Memory B cell (primary cell): ENCODE results near the gene ECHS1.

Source experiments
- ATAC-seq: fragments of 150-1000 bp; cut with Tn5 transposase; 2 replicates; pipeline ENCODE4 v1.10.0; 2021; ENCODE audit warnings: low read depth, mild to moderate bottlenecking, moderate library complexity
- DNase-seq, 2 donors: peaks; one replicate each; pipeline ENCODE4 v3.0.0; 2022; ENCODE audit warnings: low spot score in 2 of 2
- H3K27ac Mint-ChIP-seq: one replicate; pipeline ENCODE4 v1.8.0; 2022; ENCODE audit warnings: mild to moderate bottlenecking, moderate library complexity, mixed read lengths
- H3K27me3 Mint-ChIP-seq: one replicate; pipeline ENCODE4 v1.8.0; 2022; ENCODE audit warnings: mixed read lengths
- H3K36me3 Mint-ChIP-seq: one replicate; pipeline ENCODE4 v1.8.0; 2022; ENCODE audit warnings: mild to moderate bottlenecking, mixed read lengths
- H3K4me1 Mint-ChIP-seq: one replicate; pipeline ENCODE4 v1.8.0; 2022; ENCODE audit warnings: mixed read lengths
- H3K4me3 Mint-ChIP-seq: one replicate; pipeline ENCODE4 v1.8.0; 2022; ENCODE audit warnings: mild to moderate bottlenecking, moderate library complexity, mixed read lengths
- H3K9me3 Mint-ChIP-seq: one replicate; pipeline ENCODE4 v1.8.0; 2022; ENCODE audit warnings: mixed read lengths

The ECHS1 gene

GRCh38 chr10:133361773-133362441 lies 11.2 kb downstream of the ECHS1 start:
- peak; percentile 23 for ATAC-seq
- Mint-ChIP-seq H3K4me1 (peaks cover 10% of the 10 kb centered on the region), H3K27me3 (no peaks in the 10 kb centered on the region), H3K27ac (peak overlapping the region; percentile 72), H3K9me3 (no peaks in the 10 kb centered on the region), H3K4me3 (peak overlapping the region; percentile 72), H3K36me3 (peaks cover 3% of the 10 kb centered on the region)
- no peak for DNase-seq

DNA sequence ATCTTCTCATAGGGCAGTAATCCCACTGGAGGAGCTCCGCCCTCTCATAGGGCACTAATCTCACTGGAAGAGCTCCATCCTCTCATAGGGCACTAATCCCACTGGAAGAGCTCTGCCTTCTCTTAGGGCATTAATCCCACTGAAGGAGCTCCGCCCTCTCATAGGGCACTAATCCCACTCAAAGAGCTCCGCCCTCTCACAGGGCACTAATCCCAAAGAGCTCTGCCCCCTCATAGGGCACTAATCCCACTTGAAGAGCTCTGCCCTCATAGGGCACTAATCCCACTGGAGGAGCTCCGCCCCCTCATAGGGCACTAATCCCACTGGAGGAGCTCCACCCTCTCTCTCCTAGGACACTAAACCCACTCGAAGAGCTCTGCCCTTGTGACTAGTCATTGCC lies 11.9 kb downstream of the ECHS1 start:
- Mint-ChIP-seq H3K4me1 (peaks cover 10% of the 10 kb centered on the region), H3K4me3 (peak overlapping the region; percentile 72), H3K27ac (peak overlapping the region; percentile 72), H3K27me3 (no peaks in the 10 kb centered on the region), H3K9me3 (no peaks in the 10 kb centered on the region), H3K36me3 (peaks cover 3% of the 10 kb centered on the region)
- DNase-seq = no peak
- no peak for ATAC-seq

DNA sequence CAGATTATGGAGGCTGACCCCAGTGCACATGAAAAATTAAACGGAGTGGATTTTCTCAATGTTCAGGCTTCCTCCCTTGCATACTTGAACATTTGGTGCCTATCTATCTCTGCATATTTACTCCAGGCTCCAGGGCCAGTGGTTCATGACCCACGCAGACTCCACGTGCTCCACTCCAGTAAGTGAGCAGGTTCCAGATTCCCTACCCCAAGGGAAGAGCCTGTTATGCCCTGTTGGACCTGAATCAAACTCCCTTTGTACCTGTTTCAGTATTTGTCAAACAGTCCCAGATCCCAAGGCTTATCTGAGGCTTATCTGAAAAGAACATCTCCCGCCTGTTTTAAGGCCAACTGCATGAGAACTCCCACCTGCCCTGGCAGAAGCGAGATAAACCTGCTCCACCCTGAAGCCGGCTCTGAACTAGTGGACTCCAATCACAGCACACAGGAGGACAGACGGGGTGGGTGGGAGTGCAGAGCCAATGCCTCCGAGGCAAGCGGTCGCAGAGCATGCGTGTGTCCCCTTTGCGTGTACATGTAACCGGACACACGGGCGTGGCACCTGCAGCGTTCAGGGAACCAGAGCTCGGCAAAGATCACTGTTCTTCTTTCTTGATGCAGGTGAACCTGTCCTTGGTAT lies 13.1 kb downstream of the ECHS1 start:
- Mint-ChIP-seq H3K27ac (no peak overlapping the region), H3K4me3 (no peak overlapping the region), H3K36me3 (peaks cover 3% of the 10 kb centered on the region)

DNA sequence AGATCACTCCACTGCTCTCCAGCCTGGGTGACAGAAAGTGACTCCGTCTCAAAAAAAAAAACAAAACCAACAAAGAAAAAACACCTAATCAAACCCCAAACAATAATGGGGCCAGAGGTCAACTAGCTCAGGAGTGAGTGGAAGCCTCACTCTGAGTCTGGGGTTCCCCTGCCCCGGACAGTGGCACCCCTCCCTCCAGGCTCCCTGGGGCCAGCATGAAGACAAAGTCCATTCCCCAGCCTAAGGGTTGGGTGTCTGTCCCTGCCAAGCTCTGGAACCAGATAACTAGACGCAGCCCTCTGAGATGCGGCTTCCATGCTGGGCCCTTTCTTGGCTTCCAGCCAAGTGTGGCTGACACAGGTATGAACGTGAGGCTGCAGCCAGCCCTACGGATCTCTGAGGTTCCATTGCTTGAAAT lies 13.6 kb downstream of the ECHS1 start:
- Mint-ChIP-seq H3K27me3 (no peaks in the 10 kb centered on the region), H3K9me3 (no peaks in the 10 kb centered on the region), H3K4me1 (peaks cover 13% of the 10 kb centered on the region), H3K27ac (no peak overlapping the region), H3K4me3 (no peak overlapping the region), H3K36me3 (peaks cover 3% of the 10 kb centered on the region)
- DNase-seq = no peak
- ATAC-seq = no peak

More for the DNA sequence above, 13.1 kb downstream of the ECHS1 start:
- peaks cover 13% of the 10 kb centered on the region for H3K4me1 Mint-ChIP-seq
- no peak for DNase-seq
- no peaks in the 10 kb centered on the region for H3K9me3 Mint-ChIP-seq
- H3K27me3 Mint-ChIP-seq = no peaks in the 10 kb centered on the region
- ATAC-seq = no peak

GRCh38 chr10:133358925-133359310 lies 14.2 kb downstream of the ECHS1 start:
- Mint-ChIP-seq H3K4me1 (peaks cover 13% of the 10 kb centered on the region), H3K9me3 (no peaks in the 10 kb centered on the region), H3K4me3 (no peak overlapping the region), H3K27me3 (no peaks in the 10 kb centered on the region), H3K36me3 (peaks cover 3% of the 10 kb centered on the region), H3K27ac (no peak overlapping the region)
- no peak for DNase-seq
- ATAC-seq = no peak

DNA sequence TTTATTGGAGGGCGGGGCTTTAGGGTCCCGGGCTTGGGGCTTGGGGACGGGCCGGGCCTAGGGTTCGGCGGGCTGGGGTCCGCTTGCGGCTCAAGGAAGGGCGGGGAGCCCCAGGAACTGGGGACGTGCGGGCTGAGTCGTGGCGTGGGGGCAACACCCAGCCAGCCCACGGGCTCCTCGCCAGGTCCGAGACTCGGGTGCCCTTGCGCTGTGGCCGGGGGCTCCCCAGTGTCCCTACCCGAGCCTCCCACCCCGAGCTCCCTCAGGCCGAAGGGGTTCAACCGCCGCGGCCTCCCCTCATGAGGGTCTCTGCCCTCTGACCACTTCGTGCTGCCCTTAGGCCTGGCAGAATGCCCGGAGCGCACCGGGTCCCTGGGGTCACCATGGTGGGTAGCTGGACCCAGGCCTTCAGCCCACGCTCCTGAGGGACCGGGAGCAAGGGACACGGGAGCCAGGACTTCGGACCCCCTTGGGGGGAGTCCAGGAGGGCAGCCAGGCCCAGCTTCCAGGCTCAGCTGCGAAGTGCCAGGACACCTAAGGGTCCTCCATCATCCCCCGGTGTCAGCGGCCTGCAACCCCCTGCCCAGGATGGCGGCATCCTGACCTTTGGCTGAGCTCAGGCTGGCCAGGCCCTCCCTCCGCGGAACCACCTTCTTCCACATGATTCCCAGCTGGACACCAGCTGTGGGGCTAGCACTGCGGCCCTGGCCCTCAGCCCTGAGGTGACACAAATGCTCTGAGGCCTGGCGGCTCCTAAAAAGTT lies 14.8 kb downstream of the ECHS1 start:
- Mint-ChIP-seq H3K9me3 (no peaks in the 10 kb centered on the region), H3K4me1 (peaks cover 13% of the 10 kb centered on the region), H3K27me3 (no peaks in the 10 kb centered on the region), H3K36me3 (peaks cover 3% of the 10 kb centered on the region), H3K4me3 (no peak overlapping the region), H3K27ac (peak overlapping the region; percentile 35)
- ATAC-seq (no peak), DNase-seq (peak in 1 of 2 donors; percentile 50)

DNA sequence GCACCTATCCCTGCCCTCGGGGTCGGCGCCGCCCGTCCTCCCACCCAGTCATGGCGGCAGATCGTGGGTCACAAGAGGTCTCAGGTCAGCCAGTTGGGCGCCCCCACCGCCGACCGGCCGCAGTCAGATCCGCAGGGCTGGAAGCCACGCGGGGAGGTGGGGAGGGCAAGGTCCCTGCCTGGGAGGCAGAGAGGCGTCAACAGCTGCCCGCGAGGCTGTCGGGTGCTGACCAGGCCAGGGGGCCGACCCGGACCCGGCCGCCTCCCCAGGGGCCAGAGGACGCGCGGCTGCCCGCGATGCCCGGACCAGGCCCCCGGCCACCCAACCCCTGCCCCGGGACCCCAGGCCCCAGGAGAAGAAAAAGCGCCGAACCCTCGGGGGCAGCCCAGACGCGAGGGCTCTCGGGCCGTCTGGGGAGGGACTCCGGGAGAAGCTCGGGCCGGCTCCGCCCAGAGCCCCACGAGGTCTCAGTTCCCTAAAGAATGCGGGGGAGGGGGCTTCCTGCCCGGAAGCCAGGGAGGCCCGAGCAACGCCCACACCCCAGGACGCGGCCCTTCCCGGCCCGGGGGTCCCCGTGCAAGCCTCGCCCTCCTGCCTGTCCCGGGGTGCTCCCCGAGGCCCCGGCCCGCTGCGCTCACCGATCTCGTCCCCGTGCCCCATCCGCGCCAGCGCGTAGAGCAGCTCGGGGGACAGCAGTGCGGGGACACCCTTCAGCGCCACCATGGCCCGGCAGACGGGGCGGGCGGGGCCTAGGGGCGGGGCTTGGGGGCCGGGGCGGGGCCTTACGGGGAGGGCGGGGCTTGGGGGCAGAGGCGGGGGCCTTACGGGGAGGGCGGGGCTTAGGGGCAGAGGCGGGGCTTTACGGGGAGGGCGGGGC lies 15.6 kb downstream of the ECHS1 start, which contains the start of gene FUOM:
Gene FUOM, minus strand, starts transcription at position 735 of the 877 bp plus-strand sequence. Its CDS starts 12 bp downstream, at position 723.
- peak within 1 kb of the TSS; percentile 35 for H3K27ac Mint-ChIP-seq
- H3K9me3 Mint-ChIP-seq = no peaks in the 10 kb centered on the region

DNA sequence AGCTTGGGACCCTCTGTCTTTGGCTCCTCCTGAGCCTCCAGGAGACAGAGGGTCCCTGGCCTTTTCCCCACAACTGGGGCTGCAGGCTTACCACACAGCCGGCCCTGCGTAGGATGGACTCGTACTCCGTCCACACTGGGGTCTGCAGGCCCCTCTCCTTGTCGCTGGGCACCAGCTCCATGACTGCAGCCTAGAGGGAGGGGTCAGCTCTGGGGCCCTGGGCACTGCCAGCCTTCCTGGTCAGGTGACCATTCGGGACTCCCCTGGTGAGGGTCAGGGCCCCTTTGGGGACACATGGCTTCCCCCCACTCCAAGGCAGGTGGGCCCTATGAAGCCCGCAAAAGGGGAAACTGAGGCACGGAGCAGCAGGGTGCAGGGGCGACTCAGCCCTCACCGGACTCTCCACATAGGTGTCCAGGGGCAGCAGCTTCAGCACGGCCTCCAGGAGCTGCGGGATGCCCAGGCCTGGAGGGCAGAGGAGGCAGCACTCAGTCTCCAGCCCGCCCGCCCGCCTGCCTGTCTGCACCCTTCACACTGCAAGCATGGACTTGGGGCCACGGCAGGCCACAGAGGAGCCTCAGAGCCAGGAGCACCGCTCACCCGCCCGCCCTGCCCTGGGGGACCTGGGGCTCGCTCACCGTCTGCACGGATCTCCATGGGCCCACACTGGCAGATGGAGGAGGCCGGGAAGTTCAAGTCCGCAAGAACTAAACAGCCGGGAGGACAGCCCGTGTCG lies 16.4 kb downstream of the ECHS1 start:
- ATAC-seq = no peak
- H3K9me3 Mint-ChIP-seq = no peaks in the 10 kb centered on the region
- H3K4me1 Mint-ChIP-seq = peaks cover 9% of the 10 kb centered on the region
- H3K27me3 Mint-ChIP-seq = no peaks in the 10 kb centered on the region
- no peak for DNase-seq
- no peak overlapping the region for H3K27ac Mint-ChIP-seq
- H3K4me3 Mint-ChIP-seq = peak overlapping the region; percentile 77
- H3K36me3 Mint-ChIP-seq = peaks cover 3% of the 10 kb centered on the region

More for the DNA sequence above, 15.6 kb downstream of the ECHS1 start, which contains the start of gene FUOM:
- H3K4me3 Mint-ChIP-seq = peak within 1 kb of the TSS; percentile 83
- H3K4me1 Mint-ChIP-seq = peaks cover 13% of the 10 kb centered on the region
- ATAC-seq = peak; percentile 86
- peak; percentile 70 to 73 for DNase-seq
- H3K36me3 Mint-ChIP-seq = peaks cover 3% of the 10 kb centered on the region
- H3K27me3 Mint-ChIP-seq = no peaks in the 10 kb centered on the region

- peak overlapping the region; percentile 80 for H3K4me3 Mint-ChIP-seq
- peaks cover 3% of the 10 kb centered on the region for H3K4me1 Mint-ChIP-seq
- H3K27me3 Mint-ChIP-seq = no peaks in the 10 kb centered on the region
- DNase-seq (no peak), ATAC-seq (no peak)
- H3K27ac Mint-ChIP-seq = no peak overlapping the region
- no peaks in the 10 kb centered on the region for H3K36me3 Mint-ChIP-seq
- no peaks in the 10 kb centered on the region for H3K9me3 Mint-ChIP-seq
These were observed 17.2 kb downstream of the ECHS1 start for GRCh38 chr10:133355991-133356390.

- Mint-ChIP-seq H3K27me3 (no peaks in the 10 kb centered on the region), H3K4me1 (peaks cover 3% of the 10 kb centered on the region), H3K9me3 (no peaks in the 10 kb centered on the region), H3K4me3 (no peak overlapping the region), H3K27ac (no peak overlapping the region), H3K36me3 (no peaks in the 10 kb centered on the region)
- DNase-seq (no peak), ATAC-seq (no peak)
These were observed 17.9 kb downstream of the ECHS1 start for GRCh38 chr10:133355266-133355665.

DNA sequence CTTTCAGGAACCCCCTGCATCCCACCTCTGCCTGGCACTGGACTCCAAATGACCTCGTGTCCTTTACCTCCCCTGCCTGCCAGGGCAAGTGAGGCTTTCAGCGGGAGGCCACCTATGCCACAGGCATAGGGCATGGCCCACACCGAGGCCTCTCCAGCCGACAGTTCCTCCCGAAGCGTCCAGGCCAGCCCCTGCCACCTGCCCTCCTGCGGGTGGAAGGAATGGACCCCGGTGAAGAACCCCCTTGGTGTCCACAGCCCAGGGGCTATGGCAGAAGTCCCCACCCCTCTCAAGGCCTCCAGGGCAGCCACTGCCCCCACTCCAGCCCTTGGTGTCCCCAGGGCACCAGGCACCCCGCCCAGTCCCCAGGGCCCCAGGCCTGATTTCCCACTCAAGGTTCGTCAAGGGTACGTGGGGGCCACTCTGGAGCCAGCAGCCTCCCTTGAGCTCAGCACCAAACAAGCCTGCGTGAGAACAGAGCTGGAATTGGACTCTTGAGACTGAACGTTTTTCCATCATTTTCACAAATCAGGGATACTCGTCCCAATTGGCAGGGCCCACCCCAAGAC lies 18.4 kb downstream of the ECHS1 start:
- ATAC-seq = no peak
- Mint-ChIP-seq H3K4me3 (no peak overlapping the region), H3K27me3 (no peaks in the 10 kb centered on the region), H3K36me3 (no peaks in the 10 kb centered on the region), H3K27ac (no peak overlapping the region), H3K9me3 (no peaks in the 10 kb centered on the region), H3K4me1 (peaks cover 3% of the 10 kb centered on the region)
- DNase-seq = no peak

DNA sequence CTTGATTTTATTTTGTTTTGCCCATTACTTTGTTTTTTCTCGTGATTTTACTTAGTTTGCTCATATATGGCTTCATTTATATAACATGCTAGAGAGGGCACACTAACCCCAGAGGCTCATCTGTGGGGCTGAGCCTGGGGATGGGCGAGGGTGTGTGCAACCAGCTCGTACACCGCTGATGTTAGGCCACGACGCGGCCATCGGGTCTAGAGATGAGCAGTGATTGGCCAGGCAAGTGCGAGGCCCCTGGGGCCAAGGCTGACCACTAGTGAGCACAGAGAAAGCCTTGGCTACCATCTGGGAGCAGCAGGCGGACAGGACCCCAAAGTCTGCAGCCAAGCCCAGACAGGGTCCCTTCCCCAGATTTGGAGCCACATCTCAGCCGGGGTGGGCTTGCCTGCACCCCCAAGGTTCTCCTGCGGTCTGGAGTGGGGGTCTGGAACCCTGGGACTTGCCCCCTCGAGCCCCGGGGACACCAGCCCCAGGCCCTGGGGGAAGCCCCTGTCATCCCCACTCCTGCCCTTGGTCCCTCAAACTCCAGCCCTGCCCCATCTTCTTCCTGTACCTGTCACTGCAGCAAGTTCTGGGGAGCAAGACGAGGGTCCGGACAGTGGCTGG lies 19.1 kb downstream of the ECHS1 start:
- Mint-ChIP-seq H3K4me3 (no peak overlapping the region), H3K27ac (no peak overlapping the region), H3K27me3 (peaks cover 3% of the 10 kb centered on the region), H3K4me1 (peaks cover 6% of the 10 kb centered on the region), H3K9me3 (peaks cover 1% of the 10 kb centered on the region), H3K36me3 (no peaks in the 10 kb centered on the region)
- DNase-seq (no peak), ATAC-seq (no peak)
